Psoas muscle (tissue), 8 donors: ENCODE results near the gene TBCD. TPM values are rescaled to one million over a fixed set of nuclear protein-coding genes. Genes with fewer than 3 reads are reported as not detected.

Experiments used
- ATAC-seq, 4 donors: fragments of 200-7000 bp; cut with Tn5 transposase; one replicate each; pipeline ENCODE4 v1.9.1; 2020; ENCODE audit warnings: moderate library complexity in 3 of 4, mild to moderate bottlenecking in 2 of 4
- DNase-seq, 2 donors: peaks; one replicate each; pipeline ENCODE4 v3.0.0-alpha.2; 2020
- H3K27ac ChIP-seq: fragments of 200-600 bp; one replicate; pipeline ENCODE4 v1.8.0; 2022
- H3K27me3 ChIP-seq, 3 donors: fragments of 200-600 bp in 1 of 3; one replicate each; pipeline versions ENCODE4 v1.6.1 to v1.8.0; 2013 to 2022; ENCODE audit warnings: low read length in 2 of 3, mild to moderate bottlenecking in 2 of 3, moderate library complexity in 1 of 3; ENCODE audit not compliant: insufficient read depth in 3 of 3
- H3K36me3 ChIP-seq, 2 donors: fragments of 200-600 bp in 1 of 2; one replicate each; pipeline versions ENCODE4 v1.6.1 to v1.8.0; 2013 to 2022; ENCODE audit warnings: low read depth in 1 of 2, mild to moderate bottlenecking in 1 of 2, moderate library complexity in 1 of 2; ENCODE audit not compliant: insufficient read depth in 1 of 2
- H3K4me1 ChIP-seq: fragments of 200-600 bp; one replicate; pipeline ENCODE4 v1.8.0; 2022
- H3K4me3 ChIP-seq: fragments of 200-600 bp; one replicate; pipeline ENCODE4 v1.8.0; 2022; ENCODE audit warnings: mild to moderate bottlenecking
- H3K9me3 ChIP-seq: fragments of 200-600 bp; one replicate; pipeline ENCODE4 v1.8.0; 2022
- WGBS, 3 donors: extraction: QIAGEN DNeasy Blood & Tissue Kit; methylation state at CpG; one replicate each; pipeline versions ENCODE4 v1.1.6 to v1.1.7; 2013; 5-methylcytosine and 5-hydroxymethylcytosine counted together
- intact Hi-C, 2 donors: fragments of 100-400 bp; cut with DNase I; formaldehyde crosslinking; loops; one replicate each; pipeline versions ENCODE4 v1.11.0 to v1.14.2; 2022
- polyA plus RNA-seq, 3 donors: library from polyadenylated mRNA; stranded (reverse); fragments of 200-250 nt; gene quantifications; one replicate each; pipeline ENCODE4 v1.2.3, GENCODE V29; 2013
- total RNA-seq, 4 donors: library from RNA; stranded (reverse); fragmentation: NEBNext Ultra II Directional in 2 of 4; extraction: Animal tissue kit (Norgen Biotek cat#: 25700) in 2 of 4; gene quantifications; one replicate each; pipeline versions ENCODE4 v1.2.1 to v1.2.4, GENCODE V29; 2021 to 2023
- TF ChIP-seq, protein P1 (sequence below): fragments of 200-600 bp; IDR thresholded peaks from one replicate; pipeline ENCODE4 v1.8.0; 2022; ENCODE audit warnings: antibody characterized with exemption
- donor health status: healthy with polysubstance abuse.
- donor health status: DM: no; HTN: no; CAD: no; lungs with moderate emphysema.
- donor health status: Bipolar disorder and iron deficiency.
- donor health status: healthy.
- donor health status: DM: yes; HTN: yes; CAD: no.
- donor health status: DM: no; HTN: no; CAD: no.
- donor health status: DM: no; HTN: no; CAD: no.
- donor health status: DM: yes; HTN: yes; CAD: no.

TBCD gene
- total and polyA plus RNA-seq, 7 donors, result 28.2 to 65.0 (median 36.5) TPM

DNA sequence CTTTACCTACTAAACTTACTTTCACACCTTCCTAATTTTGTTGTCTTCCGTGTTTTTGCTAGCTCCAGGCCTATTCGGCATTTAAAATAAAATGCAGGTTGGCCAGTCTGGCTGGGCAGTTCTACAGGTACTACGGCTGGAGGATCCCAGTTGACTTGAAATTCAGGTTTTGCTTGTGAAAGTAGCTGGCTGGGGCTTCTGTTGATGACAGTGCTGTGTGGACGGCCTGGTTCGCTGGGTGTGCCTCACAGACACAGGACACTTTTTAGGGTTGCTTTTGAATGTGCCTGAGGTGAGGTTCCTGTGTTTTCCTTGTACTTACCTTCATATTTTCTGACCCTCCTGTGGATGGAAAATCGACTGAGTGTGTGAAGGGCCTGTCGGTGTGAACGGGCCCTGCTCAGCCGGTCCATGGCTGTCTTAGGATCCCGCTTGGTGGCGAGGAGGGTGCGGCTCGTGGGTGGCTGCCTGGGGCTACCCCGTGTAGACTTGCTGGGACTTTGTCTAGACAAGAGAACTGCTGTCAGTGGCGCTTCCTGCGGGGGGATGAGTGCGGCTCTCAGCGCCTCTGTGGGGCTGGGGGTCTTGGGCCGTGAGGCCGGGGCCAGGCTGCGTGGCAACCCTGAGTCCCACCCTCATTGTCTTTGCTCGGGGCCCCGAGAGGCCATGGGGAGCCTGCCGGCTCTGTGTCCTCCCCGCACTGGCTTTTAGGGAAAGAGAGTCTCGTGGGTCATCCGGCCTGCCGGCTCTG, 106.7 kb downstream of the TBCD start:
- no peak overlapping the region for H3K27ac ChIP-seq
- intact Hi-C loops, result no loop called here
- no peak overlapping the region for H3K4me3 ChIP-seq
- H3K9me3 ChIP-seq, result no peaks in the 10 kb centered on the region
- H3K36me3 ChIP-seq, result no peaks in the 10 kb centered on the region
- TF ChIP-seq, protein P1, sequence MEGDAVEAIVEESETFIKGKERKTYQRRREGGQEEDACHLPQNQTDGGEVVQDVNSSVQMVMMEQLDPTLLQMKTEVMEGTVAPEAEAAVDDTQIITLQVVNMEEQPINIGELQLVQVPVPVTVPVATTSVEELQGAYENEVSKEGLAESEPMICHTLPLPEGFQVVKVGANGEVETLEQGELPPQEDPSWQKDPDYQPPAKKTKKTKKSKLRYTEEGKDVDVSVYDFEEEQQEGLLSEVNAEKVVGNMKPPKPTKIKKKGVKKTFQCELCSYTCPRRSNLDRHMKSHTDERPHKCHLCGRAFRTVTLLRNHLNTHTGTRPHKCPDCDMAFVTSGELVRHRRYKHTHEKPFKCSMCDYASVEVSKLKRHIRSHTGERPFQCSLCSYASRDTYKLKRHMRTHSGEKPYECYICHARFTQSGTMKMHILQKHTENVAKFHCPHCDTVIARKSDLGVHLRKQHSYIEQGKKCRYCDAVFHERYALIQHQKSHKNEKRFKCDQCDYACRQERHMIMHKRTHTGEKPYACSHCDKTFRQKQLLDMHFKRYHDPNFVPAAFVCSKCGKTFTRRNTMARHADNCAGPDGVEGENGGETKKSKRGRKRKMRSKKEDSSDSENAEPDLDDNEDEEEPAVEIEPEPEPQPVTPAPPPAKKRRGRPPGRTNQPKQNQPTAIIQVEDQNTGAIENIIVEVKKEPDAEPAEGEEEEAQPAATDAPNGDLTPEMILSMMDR, result no peak
- ATAC-seq, result no peak
- DNase-seq, result peak in 1 of 2 donors; percentile 42
- WGBS, 3 donors, result 88 to 92% (median 90%) methylated on average over 28 of the region's 28 CpGs
- H3K27me3 ChIP-seq, result no peaks in the 10 kb centered on the region
- H3K4me1 ChIP-seq, result peaks cover 13% of the 10 kb centered on the region

DNA sequence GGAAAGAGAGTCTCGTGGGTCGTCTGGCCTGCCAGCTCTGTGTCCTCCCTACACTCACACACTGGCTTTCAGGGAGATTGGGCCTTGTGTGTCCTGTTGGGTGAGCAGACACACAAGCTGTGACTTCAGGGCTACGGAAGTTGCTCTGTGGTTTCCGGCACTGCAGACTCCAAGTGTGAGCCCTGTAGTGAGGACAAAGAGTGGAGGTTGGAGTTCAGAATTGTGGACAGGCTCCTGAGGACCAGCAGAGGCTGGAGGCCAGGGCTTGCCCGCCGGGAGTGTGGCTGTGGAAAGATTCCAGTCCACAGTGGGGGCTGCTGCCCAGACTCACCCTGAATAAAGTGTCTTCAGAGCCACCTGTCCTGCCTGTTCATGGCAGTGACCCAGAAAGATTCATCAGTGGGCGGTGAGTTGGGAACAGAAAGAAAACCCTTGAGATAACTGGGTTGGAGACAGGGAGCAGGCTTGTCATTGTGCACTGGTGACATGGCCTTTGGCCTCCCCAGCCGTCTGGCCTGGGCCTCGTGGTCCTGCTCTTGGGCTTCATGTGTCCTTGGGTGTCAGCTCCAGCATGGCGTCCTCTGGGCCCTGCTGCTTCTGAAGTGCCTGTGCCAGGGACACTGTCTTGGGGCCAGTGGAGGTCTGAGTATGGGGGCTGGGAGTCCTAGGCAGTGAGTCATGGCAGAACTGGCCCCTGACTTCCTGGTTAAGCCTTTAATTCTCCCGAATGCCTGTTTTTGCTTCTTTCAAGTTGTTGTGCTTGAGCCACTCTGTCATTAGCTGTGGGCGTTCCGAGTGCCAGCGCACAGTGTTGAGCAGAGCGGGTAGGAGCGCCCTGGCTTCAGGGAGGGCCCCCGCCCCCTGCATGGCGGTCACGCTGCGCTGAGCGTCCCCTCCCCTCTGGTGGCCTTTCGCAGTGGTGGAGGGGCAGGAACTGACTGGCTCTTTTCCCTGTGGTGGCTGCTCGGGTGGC, 107.9 kb downstream of the TBCD start:
- ATAC-seq (peak; percentile 52 to 66 (median 57)), DNase-seq (peak; percentile 59 to 68)
- Histone ChIP-seq H3K4me1 (peaks cover 20% of the 10 kb centered on the region), H3K4me3 (no peak overlapping the region), H3K27ac (peak overlapping the region; percentile 39), H3K36me3 (no peaks in the 10 kb centered on the region), H3K9me3 (no peaks in the 10 kb centered on the region), H3K27me3 (no peaks in the 10 kb centered on the region)
- WGBS, 3 donors, result 52 to 68% (median 63%) methylated on average over 23 of the region's 23 CpGs
- intact Hi-C loops, result no loop called here
- TF ChIP-seq, protein P1, result no peak

DNA sequence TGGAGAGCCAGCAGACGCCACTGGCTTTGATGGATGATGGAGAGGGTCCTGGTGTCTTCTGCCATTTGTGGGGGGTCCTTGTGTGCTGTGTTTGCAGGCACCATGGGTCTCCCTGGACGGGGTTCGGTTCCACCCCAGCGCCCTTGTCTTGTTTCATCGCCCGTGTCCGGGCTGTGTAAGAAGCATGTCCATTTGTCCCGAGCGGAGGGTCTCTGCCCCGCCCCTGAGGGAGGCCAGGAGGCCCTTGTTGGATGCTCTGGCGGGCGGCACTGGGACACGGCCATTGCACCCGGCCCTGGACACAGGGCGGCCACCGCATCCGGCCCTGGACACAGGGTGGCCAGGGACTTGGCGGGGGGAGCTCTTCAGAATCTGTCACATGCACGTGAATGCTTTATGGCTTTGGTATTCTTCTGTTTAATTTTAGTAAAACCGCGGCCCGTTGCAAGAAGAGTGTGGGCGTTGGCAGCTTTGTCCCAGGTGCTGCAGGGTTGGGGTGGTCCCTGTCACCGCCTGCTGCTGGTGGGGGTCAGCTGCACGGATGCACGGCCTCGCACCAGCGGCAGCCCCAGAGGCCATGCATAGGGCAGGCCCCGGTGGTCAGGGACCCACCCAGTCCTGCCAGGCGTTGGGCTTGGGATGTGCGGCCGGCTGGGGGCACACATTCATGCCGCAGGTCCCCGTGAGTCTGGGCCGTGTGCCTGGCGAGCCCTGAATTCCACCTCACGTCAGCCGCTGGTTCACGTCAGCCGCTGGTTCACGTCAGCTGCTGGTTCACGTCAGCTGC, 108.9 kb downstream of the TBCD start:
- TF ChIP-seq, protein P1, result no peak
- 86 to 88% (median 88%) methylated on average over 42 of the region's 42 CpGs for whole genome bisulfite sequencing, 3 donors
- no peak for ATAC-seq
- peaks cover 26% of the 10 kb centered on the region for H3K4me1 ChIP-seq
- H3K36me3 ChIP-seq, result no peaks in the 10 kb centered on the region
- peak in 1 of 2 donors; percentile 44 for DNase-seq
- intact Hi-C loops, result no loop called here
- H3K27me3 ChIP-seq, result no peaks in the 10 kb centered on the region
- H3K27ac ChIP-seq, result no peak overlapping the region
- H3K4me3 ChIP-seq, result no peak overlapping the region
- no peaks in the 10 kb centered on the region for H3K9me3 ChIP-seq

DNA sequence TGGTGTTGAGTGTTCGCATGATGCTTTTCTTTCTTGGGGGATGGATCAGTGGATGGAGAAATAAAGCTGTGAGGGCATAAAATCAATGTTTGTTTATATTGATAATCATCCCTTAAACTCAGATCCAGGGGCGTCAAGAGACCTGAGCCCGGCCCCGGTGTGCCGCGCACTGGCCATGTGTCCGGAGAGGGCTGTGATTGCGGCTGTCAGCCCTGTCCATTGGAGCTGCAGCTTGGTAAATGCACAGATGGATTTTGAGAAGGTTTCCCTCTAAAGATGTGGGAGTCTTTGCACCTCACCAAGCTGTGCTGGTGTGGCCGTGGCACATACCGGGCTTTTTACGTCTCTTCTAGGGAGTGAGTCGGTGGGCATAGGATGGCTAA, 109.5 kb downstream of the TBCD start:
- no peak overlapping the region for H3K27ac ChIP-seq
- DNase-seq (peak in 1 of 2 donors; percentile 34), ATAC-seq (no peak)
- no peak overlapping the region for H3K4me3 ChIP-seq
- no peaks in the 10 kb centered on the region for H3K27me3 ChIP-seq
- WGBS, 3 donors, result 97 to 98% (median 98%) methylated on average over 12 of the region's 12 CpGs
- TF ChIP-seq, protein P1, result no peak
- intact Hi-C loops, result no loop called here
- no peaks in the 10 kb centered on the region for H3K9me3 ChIP-seq
- no peaks in the 10 kb centered on the region for H3K36me3 ChIP-seq
- H3K4me1 ChIP-seq, result peaks cover 28% of the 10 kb centered on the region
